ENCODE data around the gene IL34. TPM values are rescaled to one million over a fixed set of nuclear protein-coding genes. Genes with fewer than 3 reads are reported as not detected.

The IL34 gene
- total and polyA plus RNA-seq, 2 of the 8 experiments (the other 6 are each of a cell fraction or from before 2014, with no cell fraction given): 4.6 to 5.6 TPM

GRCh38 chr16:70657956-70658355 is 11.6 kb downstream of the IL34 start (continued):
- no peak for TF ChIP-seq CHD7 (IDR thresholded peaks at IDR 0.05; ENCODE audit: insufficient replicate concordance, low read length)
- TF ChIP-seq SP2 (IDR thresholded peaks at IDR 0.05; ENCODE audit: low read length): no peak
- no peak for TF ChIP-seq BACH1 (IDR thresholded peaks at IDR 0.05; ENCODE audit: low read length)

Data from H1 (cell line).